HPDE6-E6E7 (cell line): ENCODE results near the gene HMGCR.
A peak's percentile ranks its signal among the peaks of the same experiment; 100 is the strongest.
"Not testable (repeated sequence)": the region's sequence is repeated elsewhere in the genome, so short reads cannot be mapped to it uniquely, and the experiment has no call there.

ENCODE experiments used
- DNase-seq: peaks from one replicate; pipeline ENCODE4 v3.0.0; 2011; ENCODE audit warnings: missing footprints; ENCODE audit errors: extremely low spot score

Gene HMGCR

DNA sequence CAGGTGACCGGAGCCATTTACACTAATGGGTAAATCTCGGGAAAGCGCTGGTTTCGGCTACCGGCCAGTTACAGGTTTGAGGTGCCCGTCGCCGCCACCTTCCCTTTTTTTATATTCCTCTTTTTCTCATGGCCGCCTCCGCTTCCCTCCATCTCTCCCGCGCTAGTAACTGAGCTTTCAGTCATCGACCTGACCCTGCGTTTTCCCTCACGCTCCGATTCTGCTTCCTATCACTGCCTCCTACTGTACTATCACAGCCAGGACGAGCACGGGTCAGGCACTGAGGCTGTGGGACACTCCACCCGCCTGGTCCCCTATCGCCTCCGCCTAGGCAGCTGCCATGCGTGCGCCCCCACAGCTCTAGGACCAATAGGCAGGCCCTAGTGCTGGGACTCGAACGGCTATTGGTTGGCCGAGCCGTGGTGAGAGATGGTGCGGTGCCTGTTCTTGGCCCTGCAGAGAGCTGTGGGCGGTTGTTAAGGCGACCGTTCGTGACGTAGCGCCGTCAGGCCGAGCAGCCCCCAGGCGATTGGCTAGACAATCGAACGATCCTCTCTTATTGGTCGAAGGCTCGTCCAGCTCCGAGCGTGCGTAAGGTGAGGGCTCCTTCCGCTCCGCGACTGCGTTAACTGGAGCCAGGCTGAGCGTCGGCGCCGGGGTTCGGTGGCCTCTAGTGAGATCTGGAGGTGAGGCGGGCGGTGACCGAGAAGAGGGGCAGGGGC, at the start of gene HMGCR:
HMGCR (plus strand) TSS at position 606 of the 722 bp plus-strand sequence. CDS start 5,386 bp downstream, outside the sequence.
- DNase-seq, result peak; percentile 95

DNA sequence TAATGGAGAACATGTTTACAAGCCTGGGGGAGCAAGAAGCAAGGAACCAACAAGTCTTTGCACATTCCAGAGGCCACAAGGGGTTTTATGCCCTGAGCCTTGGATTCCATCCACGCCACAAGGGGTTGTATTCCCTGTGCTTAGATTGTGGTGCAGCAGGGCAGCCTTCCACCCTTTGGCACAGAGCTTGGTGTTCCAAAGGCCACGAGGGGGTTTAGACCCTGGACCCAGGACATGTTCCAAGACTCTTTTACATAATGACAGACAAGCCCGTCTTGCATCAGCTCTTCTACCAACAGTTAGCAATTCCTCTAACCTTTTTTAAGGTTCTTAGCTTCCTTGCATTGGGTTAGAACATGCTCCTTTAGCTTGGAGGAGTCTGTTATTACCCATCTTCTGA, 45.2 kb upstream of the HMGCR start:
- not testable (repeated sequence) for DNase-seq

GRCh38 chr5:75300084-75300483, 36.9 kb upstream of the HMGCR start:
- DNase-seq, result no peak

DNA sequence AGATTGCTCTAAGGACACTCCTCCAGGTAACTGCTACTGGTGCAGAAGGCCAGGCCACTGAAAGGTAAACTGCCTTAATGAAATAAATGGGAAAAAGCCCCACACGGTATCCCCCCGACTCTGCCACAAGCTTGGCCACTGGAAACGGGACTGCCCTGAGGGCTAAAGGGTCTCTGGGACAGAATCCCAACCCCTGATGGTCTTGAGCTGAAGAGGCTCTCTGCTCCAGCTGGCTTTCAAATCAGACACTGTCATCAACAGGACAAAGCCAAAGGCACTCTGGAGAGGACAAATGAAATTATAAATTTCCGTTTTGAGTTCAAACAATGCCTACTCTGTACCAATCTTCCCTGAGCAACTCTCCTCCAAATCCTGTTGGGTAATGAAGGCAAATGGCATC, 33.6 kb upstream of the HMGCR start:
- DNase-seq, result no peak

GRCh38 chr5:75304486-75304885, 32.5 kb upstream of the HMGCR start:
- not testable (repeated sequence) for DNase-seq

DNA sequence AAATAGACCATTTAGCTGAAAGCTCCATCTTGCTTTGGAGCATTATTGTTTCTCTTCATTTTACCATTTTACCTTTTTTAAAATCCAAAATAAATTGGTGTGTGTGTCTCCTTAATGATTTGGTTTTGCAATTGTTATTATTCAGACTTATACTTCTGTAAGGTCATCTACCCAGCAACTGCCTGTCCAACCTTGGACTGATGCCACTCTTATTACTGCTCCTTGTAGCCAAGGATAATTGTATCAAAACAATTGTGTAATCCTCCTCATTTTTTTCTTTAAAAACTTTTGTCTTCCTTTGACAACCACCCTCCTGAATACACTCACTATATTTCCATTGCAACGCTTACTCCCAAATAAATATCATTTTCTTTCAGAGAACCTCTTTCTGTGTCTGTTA, 30.3 kb upstream of the HMGCR start:
- no peak for DNase-seq

GRCh38 chr5:75310212-75310611, 26.8 kb upstream of the HMGCR start:
- no peak for DNase-seq

- not testable (repeated sequence) for DNase-seq
Observed at GRCh38 chr5:75319148-75319547, 17.9 kb upstream of the HMGCR start.

DNA sequence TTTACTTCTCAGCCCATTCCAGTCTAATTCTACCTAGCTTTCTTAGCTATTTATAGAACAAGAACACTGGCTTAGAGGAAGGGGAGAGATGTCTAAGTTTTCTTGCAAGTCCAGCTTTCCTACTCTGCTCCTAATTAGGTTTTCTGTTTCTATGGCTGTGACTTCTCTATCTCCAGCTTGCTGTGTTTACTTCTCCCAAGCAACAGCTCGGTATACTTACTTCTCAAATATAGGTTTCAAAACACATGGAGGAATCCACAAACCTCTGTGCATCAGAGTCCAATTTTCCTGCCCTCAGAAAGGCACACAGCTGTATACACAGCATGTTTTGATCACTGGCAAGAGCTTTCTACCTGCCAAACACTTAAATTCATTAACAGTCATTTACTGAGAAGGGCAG, 17.4 kb upstream of the HMGCR start:
- no peak for DNase-seq

DNA sequence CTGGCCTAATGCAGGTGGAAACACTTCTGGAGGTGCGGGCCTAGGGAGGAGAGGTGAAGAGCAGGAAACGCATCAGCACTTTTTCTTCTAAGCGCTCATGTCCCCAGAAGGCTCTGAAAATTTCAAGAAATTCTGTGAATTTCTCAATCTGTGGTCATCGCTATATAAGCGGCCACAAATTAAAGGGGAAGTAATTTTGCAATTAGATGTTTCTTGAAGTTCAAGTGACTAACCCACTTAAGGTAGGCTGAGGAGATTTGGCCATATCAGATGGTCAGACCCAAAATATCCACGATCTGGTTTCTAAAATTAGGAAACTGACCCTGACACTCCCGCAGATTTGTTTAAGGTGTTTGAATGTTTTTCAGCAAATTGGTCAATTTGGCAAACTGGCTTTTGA, 16.6 kb upstream of the HMGCR start:
- no peak for DNase-seq

- DNase-seq, result no peak
Observed at GRCh38 chr5:75322066-75322465, 15.0 kb upstream of the HMGCR start.

GRCh38 chr5:75324791-75325190, 12.2 kb upstream of the HMGCR start:
- no peak for DNase-seq

GRCh38 chr5:75325242-75325641, 11.8 kb upstream of the HMGCR start:
- DNase-seq, result no peak

GRCh38 chr5:75330404-75330803, 6.6 kb upstream of the HMGCR start:
- DNase-seq, result no peak

DNA sequence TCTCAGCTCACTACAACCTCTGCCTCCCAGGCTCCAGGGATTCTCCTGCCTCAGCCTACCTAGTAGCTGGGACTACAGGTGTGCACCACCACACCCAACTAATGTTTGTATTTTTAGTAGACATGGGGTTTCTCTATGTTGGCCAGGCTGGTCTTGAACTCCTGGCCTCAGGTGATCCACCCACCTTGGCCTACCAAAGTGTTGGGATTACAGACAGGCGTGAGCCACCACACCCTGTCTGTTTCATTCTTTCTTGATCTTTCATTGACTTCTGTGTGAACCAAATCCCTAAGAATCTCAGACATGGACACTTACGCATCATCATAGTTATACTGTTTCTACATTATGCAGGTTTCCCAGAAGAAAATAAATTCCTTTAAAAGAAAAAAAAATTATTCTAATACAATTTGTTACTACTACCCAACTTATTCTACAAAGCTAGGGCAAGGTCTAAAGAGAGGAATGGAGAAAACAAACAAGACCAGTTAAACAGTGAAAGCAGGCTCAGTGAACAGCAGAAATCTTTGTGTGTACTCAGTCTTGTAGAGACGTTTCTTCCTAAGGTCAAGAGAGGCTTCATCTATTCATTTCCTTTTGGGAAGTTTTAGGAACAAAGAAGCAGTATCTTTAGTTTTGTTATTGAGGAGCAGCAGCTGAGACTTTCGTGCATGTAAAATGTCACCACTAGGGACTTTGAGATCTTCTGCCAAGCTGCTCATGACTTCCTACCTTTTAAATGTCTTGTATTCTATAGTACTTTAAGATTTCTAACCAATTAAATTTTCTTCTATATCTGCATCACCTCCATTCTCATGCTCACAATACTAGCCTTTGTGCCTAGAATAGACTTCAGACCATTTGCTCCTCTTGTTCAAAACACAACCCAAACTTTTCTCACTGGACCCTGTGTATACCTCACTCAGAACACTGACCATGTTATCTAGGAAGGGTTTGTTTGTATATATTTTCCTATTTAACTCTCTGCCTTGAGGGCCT, 5.6 kb upstream of the HMGCR start:
- DNase-seq, result no peak

GRCh38 chr5:75333759-75334158, 3.3 kb upstream of the HMGCR start:
- not testable (repeated sequence) for DNase-seq

DNA sequence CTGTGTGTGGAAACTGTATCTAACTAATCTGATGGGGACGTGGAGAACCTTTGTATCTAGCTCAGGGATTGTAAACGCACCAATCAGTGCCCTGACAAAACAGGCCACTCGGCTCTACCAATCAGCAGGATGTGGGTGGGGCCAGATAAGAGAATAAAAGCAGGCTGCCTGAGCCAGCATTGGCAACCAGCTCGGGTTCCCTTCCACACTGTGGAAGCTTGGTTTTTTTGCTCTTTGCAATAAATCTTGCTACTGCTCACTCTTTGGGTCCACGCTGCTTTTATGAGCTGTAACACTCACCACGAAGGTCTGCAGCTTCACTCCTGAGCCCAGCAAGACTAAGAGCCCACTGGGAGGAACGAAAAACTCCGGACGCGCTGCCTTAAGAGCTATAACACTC, 2.6 kb upstream of the HMGCR start:
- not testable (repeated sequence) for DNase-seq

GRCh38 chr5:75335486-75335885, 1.5 kb upstream of the HMGCR start:
- DNase-seq, result no peak

DNA sequence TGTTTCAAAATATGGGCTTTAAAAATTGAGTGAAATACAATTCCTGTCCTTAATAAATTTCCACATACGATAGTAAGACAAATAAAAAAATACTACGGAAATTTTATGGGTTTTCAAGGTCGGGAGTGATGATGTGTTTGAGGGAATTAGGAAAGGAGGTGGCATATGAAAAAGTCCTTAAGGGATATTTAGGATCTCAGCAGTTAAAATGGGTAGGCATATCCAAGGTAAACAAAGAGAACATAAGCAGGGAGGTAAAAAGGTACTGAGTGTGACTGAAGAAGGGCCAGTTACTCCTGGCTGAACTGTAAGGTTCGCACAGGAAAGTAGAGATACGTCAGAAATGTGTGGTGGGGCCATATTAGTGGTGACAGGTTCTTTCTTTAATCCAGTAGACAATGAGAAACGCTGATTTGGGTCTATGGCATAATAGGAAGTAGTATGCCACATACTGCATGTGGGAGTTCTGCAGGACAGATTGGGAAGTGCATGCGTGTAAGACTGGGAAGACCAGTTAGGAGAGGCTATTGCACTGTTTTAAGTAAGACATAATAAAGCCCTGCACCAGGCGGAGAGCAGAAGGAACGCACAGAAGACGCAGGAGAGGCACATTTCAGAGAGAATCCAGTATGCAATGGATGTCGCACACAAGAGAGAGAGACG, 937 bp upstream of the HMGCR start:
- DNase-seq, result peak; percentile 55

DNA sequence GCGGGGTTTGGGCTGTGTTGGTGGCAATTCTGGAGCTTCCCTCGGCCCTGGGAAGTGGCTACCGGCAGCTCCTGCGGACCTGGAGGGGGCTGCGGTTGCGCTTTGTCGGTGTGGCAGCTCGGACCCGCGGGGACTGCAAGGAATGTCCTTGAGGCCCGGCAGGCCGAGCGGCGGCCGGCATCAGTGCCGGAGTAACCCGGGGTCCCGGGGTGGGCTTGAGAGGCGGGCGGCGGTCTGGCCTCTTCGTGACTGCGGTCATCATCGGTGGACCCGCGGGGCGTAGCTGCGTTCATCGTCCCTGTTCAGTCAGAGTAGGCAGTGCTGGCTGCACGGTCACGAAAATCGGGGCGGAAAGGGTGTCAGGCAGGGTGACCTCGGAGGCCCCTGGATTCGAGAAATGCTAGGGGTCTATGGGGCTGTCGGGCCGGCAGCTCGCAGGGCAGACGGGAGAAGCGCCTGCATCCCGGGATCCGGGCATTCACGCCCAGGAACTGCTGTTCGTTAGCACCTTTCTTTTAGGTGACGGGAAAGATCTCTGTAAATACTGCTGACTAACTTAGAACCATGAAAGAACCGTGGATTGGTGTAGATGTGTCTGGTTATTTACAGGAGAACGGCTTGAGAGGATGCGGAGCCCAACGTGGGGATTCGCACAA, 474 bp downstream of the HMGCR start:
- DNase-seq, result peak; percentile 4

DNA sequence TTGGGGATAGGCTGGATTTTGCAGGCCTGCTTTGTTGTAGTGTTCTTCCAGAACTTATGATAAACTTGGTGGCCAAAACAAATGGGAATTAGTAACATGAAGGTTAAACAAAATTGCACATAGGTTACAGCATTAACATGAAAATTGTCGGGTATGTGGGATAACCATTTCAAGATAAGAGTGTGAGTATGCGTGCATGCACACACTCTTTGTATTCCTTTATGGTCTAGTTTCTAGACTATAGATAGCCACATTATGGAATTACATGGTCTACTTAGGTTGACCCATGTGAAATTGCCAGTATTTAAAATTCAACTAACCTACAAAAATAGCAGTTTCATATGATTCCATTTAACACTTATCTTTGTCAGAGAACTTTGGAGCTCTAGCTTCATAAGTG, 1.4 kb downstream of the HMGCR start:
- DNase-seq, result no peak
